Measurements from ENCODE around the gene FRYL.
"Not testable (repeated sequence)": the region's sequence is repeated elsewhere in the genome, so short reads cannot be mapped to it uniquely, and the experiment has no call there.

Gene FRYL

DNA sequence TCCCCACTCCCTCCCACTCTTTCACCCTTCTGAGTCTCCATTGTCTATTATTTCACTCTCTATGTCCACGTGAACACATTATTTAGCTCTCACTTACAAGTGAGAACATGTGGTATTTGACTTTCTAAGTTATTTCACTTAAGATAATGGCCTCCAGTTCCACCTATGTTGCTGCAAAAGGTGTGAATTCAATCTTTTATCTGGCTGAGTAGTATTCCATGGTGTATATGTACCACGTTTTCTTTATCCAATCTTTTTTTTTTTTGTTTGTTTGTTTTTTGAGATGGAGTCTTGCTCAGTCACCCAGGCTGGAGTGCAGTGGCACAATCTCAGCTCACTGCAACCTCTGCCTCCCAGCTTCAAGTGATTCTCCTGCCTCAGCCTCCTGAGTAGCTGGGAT is 20.1 kb upstream of the FRYL start:
- H3K9me3 ChIP-seq (ENCODE audit: control insufficient read depth in 2 of 2, low read length in 2 of 2); H3K4me3 ChIP-seq (ENCODE audit: low read length in 2 of 2); H3K4me1 ChIP-seq (ENCODE audit: control insufficient read depth, insufficient read depth, low read length); H3K27ac ChIP-seq (ENCODE audit: low read length); H3K27me3 ChIP-seq (ENCODE audit: control insufficient read depth in 1 of 2, insufficient read depth in 2 of 2, low read length in 2 of 2); H3K9ac ChIP-seq (ENCODE audit: low read length in 2 of 2); H3K36me3 ChIP-seq (ENCODE audit: control insufficient read depth in 2 of 2, insufficient read depth in 2 of 2, low read length in 2 of 2): not testable (repeated sequence)

DNA sequence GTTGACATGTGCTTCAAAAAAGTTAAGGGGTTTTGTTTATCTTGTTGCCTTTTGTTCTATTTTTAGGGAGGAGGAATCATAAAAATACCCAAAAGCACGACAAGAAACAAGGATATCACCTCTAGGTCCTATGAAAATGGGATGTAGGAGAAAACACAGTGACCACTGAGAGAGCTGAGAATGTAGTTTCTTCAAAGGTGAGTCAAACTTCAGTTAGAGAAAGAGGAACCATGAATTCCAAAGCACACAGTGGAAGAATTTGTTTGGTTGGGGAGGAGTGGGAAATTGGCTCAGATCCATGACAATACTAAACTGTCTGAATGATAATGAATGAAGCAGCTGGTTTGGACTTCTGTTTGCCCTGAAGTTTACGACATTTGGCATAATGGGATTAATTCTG is 19.1 kb upstream of the FRYL start:
- peaks cover 3% of the 10 kb centered on the region for H3K4me1 ChIP-seq (ENCODE audit: control insufficient read depth, insufficient read depth, low read length)
- H3K27ac ChIP-seq (ENCODE audit: low read length): no peak overlapping the region
- no peak overlapping the region for H3K9ac ChIP-seq (ENCODE audit: low read length in 2 of 2)
- H3K4me3 ChIP-seq (ENCODE audit: low read length in 2 of 2): no peak overlapping the region
- no peaks in the 10 kb centered on the region for H3K9me3 ChIP-seq (ENCODE audit: control insufficient read depth in 2 of 2, low read length in 2 of 2)
- no peaks in the 10 kb centered on the region for H3K36me3 ChIP-seq (ENCODE audit: control insufficient read depth in 2 of 2, insufficient read depth in 2 of 2, low read length in 2 of 2)
- no peaks in the 10 kb centered on the region for H3K27me3 ChIP-seq (ENCODE audit: control insufficient read depth in 1 of 2, insufficient read depth in 2 of 2, low read length in 2 of 2)

DNA sequence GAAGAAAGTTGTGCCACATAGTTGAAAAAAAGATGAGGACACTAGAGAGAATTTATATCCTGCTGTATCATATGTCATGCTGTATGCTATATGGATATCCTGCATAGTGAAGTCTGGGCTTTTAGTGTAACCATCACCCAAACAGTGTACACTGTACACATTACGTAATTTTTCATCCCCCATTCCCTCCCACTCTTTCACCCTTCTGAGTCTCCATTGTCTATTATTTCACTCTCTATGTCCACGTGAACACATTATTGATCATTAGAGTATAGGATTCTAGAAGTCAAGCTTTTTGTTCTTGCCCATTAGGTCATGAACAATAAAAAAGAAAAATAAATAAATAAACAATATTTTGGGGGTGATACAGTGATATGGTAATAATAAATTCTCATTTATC is 18.0 kb upstream of the FRYL start:
- H3K36me3 ChIP-seq (ENCODE audit: control insufficient read depth in 2 of 2, insufficient read depth in 2 of 2, low read length in 2 of 2): no peaks in the 10 kb centered on the region
- H3K27ac ChIP-seq (ENCODE audit: low read length): no peak overlapping the region
- H3K4me3 ChIP-seq (ENCODE audit: low read length in 2 of 2): no peak overlapping the region
- H3K27me3 ChIP-seq (ENCODE audit: control insufficient read depth in 1 of 2, insufficient read depth in 2 of 2, low read length in 2 of 2): no peaks in the 10 kb centered on the region
- H3K9ac ChIP-seq (ENCODE audit: low read length in 2 of 2): no peak overlapping the region
- H3K4me1 ChIP-seq (ENCODE audit: control insufficient read depth, insufficient read depth, low read length): peaks cover 3% of the 10 kb centered on the region
- H3K9me3 ChIP-seq (ENCODE audit: control insufficient read depth in 2 of 2, low read length in 2 of 2): no peaks in the 10 kb centered on the region

DNA sequence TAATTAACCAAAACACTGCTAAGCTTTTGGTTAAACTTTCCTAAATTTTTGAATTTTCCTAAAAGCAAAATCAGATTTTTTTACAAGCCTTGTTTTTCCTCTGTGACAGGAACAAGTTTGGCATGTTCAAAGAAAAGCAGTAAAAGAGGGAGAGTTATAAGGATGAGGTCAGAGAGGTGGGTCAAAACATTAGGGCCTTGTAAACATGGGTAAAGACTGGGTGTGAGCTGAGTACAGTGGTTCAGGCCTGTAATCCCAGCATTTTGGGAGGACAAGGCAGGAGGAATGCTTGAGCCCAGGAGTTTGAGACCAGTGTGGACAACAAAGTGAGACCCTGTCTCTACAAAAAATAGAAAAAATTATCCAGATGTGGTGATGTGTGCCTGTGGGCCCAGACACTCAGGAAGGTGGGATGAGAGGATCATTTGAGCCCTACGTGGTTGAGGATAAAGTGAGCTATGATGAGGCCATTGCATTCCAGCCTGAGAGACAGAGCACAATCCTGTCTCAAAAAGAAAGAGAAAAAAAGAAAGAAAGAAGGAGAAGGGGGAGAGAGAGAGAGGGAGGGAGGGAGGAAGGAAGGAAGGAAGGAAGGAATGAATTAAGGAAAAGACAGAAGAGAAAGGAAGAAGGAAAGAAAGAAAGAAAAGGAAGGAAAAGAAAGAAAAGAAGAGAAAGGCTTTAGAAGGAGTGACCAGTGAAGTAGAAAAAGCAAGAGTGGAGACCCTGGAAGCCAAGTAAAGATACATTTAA is 17.0 kb upstream of the FRYL start:
- Histone ChIP-seq H3K36me3 (ENCODE audit: control insufficient read depth in 2 of 2, insufficient read depth in 2 of 2, low read length in 2 of 2) (no peaks in the 10 kb centered on the region), H3K4me1 (ENCODE audit: control insufficient read depth, insufficient read depth, low read length) (peaks cover 3% of the 10 kb centered on the region), H3K4me3 (ENCODE audit: low read length in 2 of 2) (no peak overlapping the region), H3K9me3 (ENCODE audit: control insufficient read depth in 2 of 2, low read length in 2 of 2) (no peaks in the 10 kb centered on the region), H3K27ac (ENCODE audit: low read length) (no peak overlapping the region), H3K27me3 (ENCODE audit: control insufficient read depth in 1 of 2, insufficient read depth in 2 of 2, low read length in 2 of 2) (no peaks in the 10 kb centered on the region), H3K9ac (ENCODE audit: low read length in 2 of 2) (no peak overlapping the region)

DNA sequence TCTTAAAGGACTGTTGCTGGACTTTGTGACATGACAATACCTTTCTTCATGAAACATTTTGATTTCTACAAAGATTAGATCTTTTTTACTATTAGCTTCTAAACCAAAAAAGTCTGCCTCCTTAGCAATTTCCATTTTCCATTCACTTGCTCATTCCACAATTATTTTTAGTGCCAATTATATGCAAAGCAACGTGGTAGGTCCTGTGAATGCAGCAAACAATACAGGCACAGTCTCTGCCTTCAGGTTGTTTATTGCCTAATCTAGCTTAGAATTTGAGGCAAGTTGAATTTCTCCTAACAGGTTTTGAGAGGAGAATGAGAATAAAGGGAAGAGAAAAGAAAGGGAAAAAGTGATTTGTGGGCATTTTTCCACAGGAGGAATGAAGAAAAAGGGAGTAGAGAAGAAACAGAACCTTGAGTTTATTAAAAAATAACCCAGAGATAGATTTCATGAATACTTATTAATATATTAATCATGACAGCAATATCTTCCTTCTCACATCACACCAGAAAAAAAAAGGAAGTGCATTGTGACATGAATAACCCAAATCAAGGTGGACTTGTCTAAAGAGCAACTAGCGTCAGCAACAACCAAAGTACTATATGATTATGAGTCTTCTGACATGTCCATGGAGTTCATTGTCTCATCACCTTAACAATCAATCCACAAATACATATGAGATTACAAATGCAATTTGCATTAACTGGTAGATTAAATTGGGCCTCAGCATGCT is 16.3 kb upstream of the FRYL start:
- Histone ChIP-seq H3K27ac (ENCODE audit: low read length) (no peak overlapping the region), H3K4me1 (ENCODE audit: control insufficient read depth, insufficient read depth, low read length) (peaks cover 2% of the 10 kb centered on the region), H3K27me3 (ENCODE audit: control insufficient read depth in 1 of 2, insufficient read depth in 2 of 2, low read length in 2 of 2) (no peaks in the 10 kb centered on the region), H3K36me3 (ENCODE audit: control insufficient read depth in 2 of 2, insufficient read depth in 2 of 2, low read length in 2 of 2) (no peaks in the 10 kb centered on the region), H3K9me3 (ENCODE audit: control insufficient read depth in 2 of 2, low read length in 2 of 2) (no peaks in the 10 kb centered on the region), H3K4me3 (ENCODE audit: low read length in 2 of 2) (no peak overlapping the region), H3K9ac (ENCODE audit: low read length in 2 of 2) (no peak overlapping the region)

DNA sequence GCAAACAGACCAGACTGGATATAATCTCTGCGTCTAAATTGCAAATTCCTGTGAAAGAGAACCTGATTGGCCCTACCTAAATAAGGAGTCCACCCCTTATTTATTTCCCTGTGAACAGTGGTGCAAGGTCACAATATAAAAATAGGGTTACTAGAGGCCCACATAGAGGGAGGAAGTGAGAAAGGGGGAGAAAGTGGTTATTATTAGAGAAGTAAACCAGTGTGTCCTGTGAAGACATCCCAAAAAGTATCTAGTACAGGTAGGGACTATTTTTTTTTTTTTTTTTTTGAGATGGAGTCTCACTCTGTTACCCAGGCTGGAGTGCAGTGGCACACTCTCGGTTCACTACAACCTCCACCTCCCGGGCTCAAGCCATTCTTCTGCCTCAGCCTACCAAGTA is 15.0 kb upstream of the FRYL start:
- no peaks in the 10 kb centered on the region for H3K27me3 ChIP-seq (ENCODE audit: control insufficient read depth in 1 of 2, insufficient read depth in 2 of 2, low read length in 2 of 2)
- H3K9ac ChIP-seq (ENCODE audit: low read length in 2 of 2): no peak overlapping the region
- H3K4me3 ChIP-seq (ENCODE audit: low read length in 2 of 2): no peak overlapping the region
- H3K4me1 ChIP-seq (ENCODE audit: control insufficient read depth, insufficient read depth, low read length): no peaks in the 10 kb centered on the region
- no peak overlapping the region for H3K27ac ChIP-seq (ENCODE audit: low read length)
- no peaks in the 10 kb centered on the region for H3K9me3 ChIP-seq (ENCODE audit: control insufficient read depth in 2 of 2, low read length in 2 of 2)
- H3K36me3 ChIP-seq (ENCODE audit: control insufficient read depth in 2 of 2, insufficient read depth in 2 of 2, low read length in 2 of 2): no peaks in the 10 kb centered on the region

DNA sequence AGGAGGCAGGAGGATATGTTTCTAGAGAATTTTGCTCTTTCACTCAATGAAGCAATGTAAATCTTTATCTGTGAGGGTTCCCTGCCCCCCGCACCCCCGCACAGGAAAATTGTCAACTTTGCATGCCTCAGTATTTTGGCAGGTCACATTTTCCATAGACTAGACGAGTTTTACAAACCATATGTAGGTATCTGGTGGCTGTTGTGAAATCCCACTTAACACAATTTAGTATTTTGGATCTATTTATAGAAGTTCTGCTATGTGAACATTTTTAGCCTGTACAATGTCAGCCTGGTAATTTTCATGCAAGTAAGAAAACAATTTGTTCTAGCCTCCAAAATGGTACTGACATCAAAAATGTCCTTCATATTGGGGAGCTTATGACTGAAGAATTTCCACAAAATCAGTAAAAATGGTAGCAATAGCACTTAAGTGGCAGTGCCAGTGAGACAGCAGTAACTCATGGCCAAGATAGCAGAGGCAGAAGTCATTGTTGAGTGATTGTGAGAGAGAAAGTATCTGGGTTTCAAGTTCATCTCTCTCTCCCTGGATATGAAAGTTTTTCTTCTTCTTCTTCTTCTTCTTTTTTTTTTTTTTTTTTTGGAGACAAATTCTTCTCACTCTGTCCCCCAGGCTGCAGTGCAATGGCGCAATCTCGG is 12.4 kb upstream of the FRYL start:
- H3K4me3 ChIP-seq (ENCODE audit: low read length in 2 of 2): peak overlapping the region in 1 of 2 donors; percentile 35
- H3K9ac ChIP-seq (ENCODE audit: low read length in 2 of 2): no peak overlapping the region
- no peaks in the 10 kb centered on the region for H3K27me3 ChIP-seq (ENCODE audit: control insufficient read depth in 1 of 2, insufficient read depth in 2 of 2, low read length in 2 of 2)
- no peaks in the 10 kb centered on the region for H3K36me3 ChIP-seq (ENCODE audit: control insufficient read depth in 2 of 2, insufficient read depth in 2 of 2, low read length in 2 of 2)
- no peaks in the 10 kb centered on the region for H3K4me1 ChIP-seq (ENCODE audit: control insufficient read depth, insufficient read depth, low read length)
- no peaks in the 10 kb centered on the region for H3K9me3 ChIP-seq (ENCODE audit: control insufficient read depth in 2 of 2, low read length in 2 of 2)
- no peak overlapping the region for H3K27ac ChIP-seq (ENCODE audit: low read length)

DNA sequence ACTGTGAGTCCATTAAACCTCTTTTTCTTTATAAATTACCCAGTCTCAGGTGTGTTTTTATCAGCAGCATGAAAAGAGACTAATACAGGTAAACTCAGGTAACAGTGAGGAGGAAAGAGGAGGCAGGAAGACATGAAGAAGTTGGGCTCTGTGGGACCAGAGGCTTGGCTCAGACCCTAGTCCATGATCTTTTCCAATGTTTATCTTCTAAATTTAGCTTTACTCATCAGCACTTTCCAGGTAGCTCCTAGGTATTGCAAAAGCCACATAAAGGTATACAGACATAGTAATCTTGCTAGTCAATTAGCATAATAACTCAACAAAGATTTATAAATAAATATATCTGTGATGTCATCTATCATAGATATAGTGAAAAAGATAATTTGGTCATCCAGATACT is 11.2 kb upstream of the FRYL start:
- H3K4me1 ChIP-seq (ENCODE audit: control insufficient read depth, insufficient read depth, low read length): no peaks in the 10 kb centered on the region
- no peaks in the 10 kb centered on the region for H3K9me3 ChIP-seq (ENCODE audit: control insufficient read depth in 2 of 2, low read length in 2 of 2)
- no peaks in the 10 kb centered on the region for H3K27me3 ChIP-seq (ENCODE audit: control insufficient read depth in 1 of 2, insufficient read depth in 2 of 2, low read length in 2 of 2)
- H3K9ac ChIP-seq (ENCODE audit: low read length in 2 of 2): no peak overlapping the region
- H3K4me3 ChIP-seq (ENCODE audit: low read length in 2 of 2): no peak overlapping the region
- no peak overlapping the region for H3K27ac ChIP-seq (ENCODE audit: low read length)
- H3K36me3 ChIP-seq (ENCODE audit: control insufficient read depth in 2 of 2, insufficient read depth in 2 of 2, low read length in 2 of 2): no peaks in the 10 kb centered on the region

DNA sequence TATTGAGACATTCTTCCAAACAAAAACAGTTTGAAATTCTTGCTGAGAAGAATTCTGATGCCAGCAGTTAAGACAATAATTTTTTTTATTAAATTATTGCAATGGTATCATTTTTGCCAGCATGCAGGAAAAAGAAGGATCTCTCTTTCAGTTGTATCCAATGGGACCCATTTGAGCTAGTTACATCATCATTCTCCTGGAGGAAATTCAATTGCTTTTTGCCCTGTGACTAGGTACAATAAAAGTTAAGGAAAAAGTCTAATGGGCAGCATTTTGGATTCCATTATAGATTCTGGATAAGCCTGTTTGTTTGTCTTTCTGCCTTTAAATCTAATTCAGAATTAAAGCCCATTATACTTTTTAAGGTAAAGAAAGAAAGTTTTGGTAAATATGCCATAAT is 10.5 kb upstream of the FRYL start:
- Histone ChIP-seq H3K4me3 (ENCODE audit: low read length in 2 of 2) (no peak overlapping the region), H3K36me3 (ENCODE audit: control insufficient read depth in 2 of 2, insufficient read depth in 2 of 2, low read length in 2 of 2) (no peaks in the 10 kb centered on the region), H3K9me3 (ENCODE audit: control insufficient read depth in 2 of 2, low read length in 2 of 2) (no peaks in the 10 kb centered on the region), H3K27ac (ENCODE audit: low read length) (no peak overlapping the region), H3K4me1 (ENCODE audit: control insufficient read depth, insufficient read depth, low read length) (no peaks in the 10 kb centered on the region), H3K27me3 (ENCODE audit: control insufficient read depth in 1 of 2, insufficient read depth in 2 of 2, low read length in 2 of 2) (no peaks in the 10 kb centered on the region), H3K9ac (ENCODE audit: low read length in 2 of 2) (no peak overlapping the region)

DNA sequence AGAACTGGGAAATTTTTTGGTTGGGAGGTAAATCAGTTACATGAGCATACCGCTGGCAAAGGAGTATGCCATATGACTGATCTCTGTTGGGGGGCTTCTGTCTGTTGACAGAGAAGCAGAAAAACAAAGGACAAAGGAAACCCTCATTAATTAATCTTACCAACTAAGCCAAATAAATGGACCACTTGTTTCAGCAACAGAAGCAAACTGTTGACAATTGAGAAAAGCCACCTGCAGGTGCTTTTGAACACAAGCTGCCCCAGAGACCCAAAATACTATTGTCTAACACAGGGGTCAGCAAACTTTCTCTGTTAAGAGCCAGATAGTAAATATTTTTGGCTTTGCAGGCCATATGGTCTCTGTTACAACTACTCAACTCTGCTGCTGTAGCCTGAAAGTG is 7.0 kb upstream of the FRYL start:
- Histone ChIP-seq H3K36me3 (ENCODE audit: control insufficient read depth in 2 of 2, insufficient read depth in 2 of 2, low read length in 2 of 2) (no peaks in the 10 kb centered on the region), H3K4me3 (ENCODE audit: low read length in 2 of 2) (no peak overlapping the region), H3K27ac (ENCODE audit: low read length) (no peak overlapping the region), H3K27me3 (ENCODE audit: control insufficient read depth in 1 of 2, insufficient read depth in 2 of 2, low read length in 2 of 2) (no peaks in the 10 kb centered on the region), H3K9me3 (ENCODE audit: control insufficient read depth in 2 of 2, low read length in 2 of 2) (no peaks in the 10 kb centered on the region), H3K4me1 (ENCODE audit: control insufficient read depth, insufficient read depth, low read length) (no peaks in the 10 kb centered on the region), H3K9ac (ENCODE audit: low read length in 2 of 2) (no peak overlapping the region)

DNA sequence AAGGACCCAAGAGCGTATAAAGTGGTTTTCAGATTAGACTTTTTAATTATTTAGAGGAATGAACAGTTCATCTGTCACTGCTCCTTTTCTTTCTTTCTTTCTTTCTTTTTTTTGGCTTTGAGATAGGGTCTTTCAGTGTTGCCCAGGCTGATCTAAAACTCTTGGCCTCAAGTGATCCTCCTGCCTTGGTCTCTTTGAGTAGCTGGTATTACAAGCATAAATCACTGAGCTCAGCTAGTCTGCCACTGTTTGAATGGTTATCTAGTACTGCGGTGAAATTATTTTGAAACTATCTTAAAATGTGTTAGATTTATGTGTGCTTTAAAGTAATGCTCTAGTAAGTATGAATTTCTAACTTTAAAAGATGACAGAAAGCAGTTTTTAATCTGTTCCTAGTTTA is 6.5 kb upstream of the FRYL start:
- H3K36me3 ChIP-seq (ENCODE audit: control insufficient read depth in 2 of 2, insufficient read depth in 2 of 2, low read length in 2 of 2): no peaks in the 10 kb centered on the region
- no peak overlapping the region for H3K9ac ChIP-seq (ENCODE audit: low read length in 2 of 2)
- no peaks in the 10 kb centered on the region for H3K9me3 ChIP-seq (ENCODE audit: control insufficient read depth in 2 of 2, low read length in 2 of 2)
- H3K4me1 ChIP-seq (ENCODE audit: control insufficient read depth, insufficient read depth, low read length): no peaks in the 10 kb centered on the region
- no peak overlapping the region for H3K27ac ChIP-seq (ENCODE audit: low read length)
- H3K27me3 ChIP-seq (ENCODE audit: control insufficient read depth in 1 of 2, insufficient read depth in 2 of 2, low read length in 2 of 2): no peaks in the 10 kb centered on the region
- H3K4me3 ChIP-seq (ENCODE audit: low read length in 2 of 2): no peak overlapping the region

All from stomach smooth muscle (tissue), 2 donors.